22Rv1 (cell line): ENCODE measurements around the gene SDK2.

Experiments
- CTCF ChIP-seq: fragments of 450-650 bp; IDR thresholded peaks from 2 replicates; pipeline ENCODE4 v1.5.1; 2017; ENCODE audit warnings: mild to moderate bottlenecking
- ZFX ChIP-seq: fragments of 450-650 bp; IDR thresholded peaks from 2 replicates; pipeline ENCODE4 v1.6.1; 2017; ENCODE audit warnings: antibody characterized with exemption, borderline replicate concordance

GRCh38 chr17:73327676-73328075, 316.6 kb downstream of the SDK2 start:
- TF ChIP-seq CTCF (no peak), ZFX (no peak)
